ENCODE measurements around the gene PDGFD. TPM values are rescaled to one million over a fixed set of nuclear protein-coding genes. Genes with fewer than 3 reads are reported as not detected.

The PDGFD gene
- polyA plus RNA-seq, 1 of the 3 experiments (the other 2 are of a cell fraction), result 4.8 TPM

GRCh38 chr11:103910721-103911120 is 253.2 kb downstream of the PDGFD start:
- Histone ChIP-seq H3K9ac (no peak overlapping the region), H3K9me2 (no peaks in the 10 kb centered on the region), H3K36me3 (replicated peaks in 1 of 2; ENCODE audit: control insufficient read depth in 1 of 2, insufficient read depth in 2 of 2, low read length in 1 of 2) (no peaks in the 10 kb centered on the region), H3K27ac (ENCODE audit: low read depth in 2 of 2, low read length in 1 of 2) (no peak overlapping the region), H3K79me2 (ENCODE audit: insufficient read depth) (no peaks in the 10 kb centered on the region), H3K9me3 (no peaks in the 10 kb centered on the region), H3K4me2 (no peak overlapping the region), H4K20me1 (ENCODE audit: insufficient read depth) (no peaks in the 10 kb centered on the region), H2AFZ (ENCODE audit: low read depth) (no peak overlapping the region), H3F3A (replicated peaks; ENCODE audit: insufficient read depth) (peaks cover 9% of the 10 kb centered on the region), H3K27me3 (ENCODE audit: insufficient read depth) (no peaks in the 10 kb centered on the region), H3K4me3 (ENCODE audit: low read depth in 2 of 2, low read length in 1 of 2) (no peak overlapping the region), H3K4me1 (ENCODE audit: control insufficient read depth in 1 of 2, insufficient read depth in 2 of 2, low read depth in 1 of 2, low read length in 1 of 2) (peaks cover 0 to 15% of the 10 kb centered on the region in 2 experiments; a peak in 1 of 4 replicates)
- ChIA-PET CTCF (no interaction called here), POLR2A (interaction anchor here (0.7 kb wide), 1 partner anchor 970 kb away, joined by 3 read pairs; no protein-coding TSS in a partner anchor)
- 86% methylated on average over 5 of the region's 7 CpGs for WGBS (ENCODE audit: low lambda C conversion rate)
- no peak for DNase-seq
- TF ChIP-seq EP300 (IDR thresholded peaks at IDR 0.05; ENCODE audit: borderline replicate concordance in 1 of 2, low read depth in 1 of 2, low read length in 1 of 2) (no peak), FOXJ3 (CRISPR knock-in tag; IDR thresholded peaks at IDR 0.05) (no peak), RXRA (IDR thresholded peaks at IDR 0.05; ENCODE audit: borderline replicate concordance, low read depth) (no peak), SMC3 (IDR thresholded peaks at IDR 0.05; ENCODE audit: low read depth, low read length) (no peak), EZH2phosphoT487 (IDR thresholded peaks at IDR 0.05; ENCODE audit: borderline replicate concordance, low read depth) (no peak), FOXM1 (IDR thresholded peaks at IDR 0.05; ENCODE audit: low read depth) (no peak), TCF12 (IDR thresholded peaks at IDR 0.05) (no peak), FOSL2 (IDR thresholded peaks at IDR 0.05; ENCODE audit: borderline replicate concordance, low read depth) (no peak), TEAD4 (IDR thresholded peaks at IDR 0.05; ENCODE audit: borderline replicate concordance, insufficient read depth) (no peak), ELF1 (IDR thresholded peaks at IDR 0.05) (no peak), MXI1 (IDR thresholded peaks at IDR 0.05; ENCODE audit: low read depth, low read length) (no peak), NFIC (IDR thresholded peaks at IDR 0.05; ENCODE audit: borderline replicate concordance) (no peak), PBX3 (IDR thresholded peaks at IDR 0.05) (no peak), TAF1 (IDR thresholded peaks at IDR 0.05; ENCODE audit: borderline replicate concordance, low read depth, low read length) (no peak), RAD21 (IDR thresholded peaks at IDR 0.05; ENCODE audit: low read length) (no peak), REST (IDR thresholded peaks at IDR 0.05; ENCODE audit: low read depth, low read length) (no peak)
